Endometrial microvascular endothelial cells (primary cell): ENCODE results near the gene AFP. TPM values are rescaled to one million over a fixed set of nuclear protein-coding genes. Genes with fewer than 3 reads are reported as not detected.

Experiments used
- in situ Hi-C: cut with HindIII; loops from 2 replicates; pipeline ENCODE4 v1.10.0; 2017; ENCODE audit warnings: low sequenced_read_pairs, low pct_unique_long_range_greater_than_20kb; ENCODE audit errors: inconsistent ontology term
- total RNA-seq: library from RNA; depleted of rRNA; stranded (reverse); fragments of >200 nt; gene quantifications from one replicate; pipeline ENCODE4 v1.2.3, GENCODE V29; 2015; ENCODE audit errors: inconsistent ontology term

Gene AFP
- total RNA-seq, 1 donor from 2014 or later = not detected

DNA sequence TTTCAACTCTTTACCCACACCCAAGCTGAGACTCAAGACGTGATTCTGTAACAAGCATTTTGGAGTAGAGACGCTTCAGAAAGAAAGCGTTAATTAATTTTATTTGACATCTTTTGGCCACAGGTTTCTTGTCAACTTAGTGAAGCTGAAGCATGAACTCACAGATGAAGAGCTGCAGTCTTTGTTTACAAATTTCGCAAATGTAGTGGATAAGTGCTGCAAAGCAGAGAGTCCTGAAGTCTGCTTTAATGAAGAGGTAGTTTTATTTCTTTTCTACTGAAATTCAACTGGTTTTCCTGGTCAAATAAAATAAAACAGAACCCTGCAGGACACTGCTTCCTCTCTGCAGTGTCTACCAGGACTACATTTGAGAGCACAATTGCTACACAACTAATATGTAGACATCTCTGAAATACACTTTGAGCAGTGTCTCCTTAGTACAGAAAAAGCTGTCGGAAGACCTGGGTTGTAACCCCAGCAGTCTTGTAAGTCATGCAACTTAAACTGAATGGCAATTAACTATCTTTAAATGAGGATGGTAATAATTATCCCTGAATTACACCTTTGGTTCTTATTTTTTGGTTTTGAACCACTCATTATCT, 65.7 kb downstream of the AFP start:
- in situ Hi-C loops = no loop called here

DNA sequence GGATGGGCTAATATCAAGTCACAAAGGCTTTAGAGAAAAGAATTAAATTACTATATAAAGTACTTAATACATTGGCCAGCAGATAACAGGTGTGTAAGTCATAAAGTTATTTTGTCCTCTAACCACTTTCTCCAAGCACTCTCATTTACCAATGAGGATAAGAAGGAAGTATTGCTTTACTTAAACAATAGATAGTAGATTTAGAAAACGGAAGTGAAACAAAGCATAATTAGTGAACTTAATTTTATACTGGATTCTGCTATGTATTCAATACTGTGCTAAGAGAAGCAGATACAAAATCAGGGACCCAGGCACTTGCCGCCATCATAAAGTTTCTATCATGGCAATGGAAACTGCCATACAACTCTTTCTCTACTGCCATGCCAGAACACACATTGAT, 69.5 kb downstream of the AFP start:
- in situ Hi-C loops = no loop called here

Other genes starting within 250 kb of the AFP start
- gene ANKRD17, start 177.4 kb upstream of the AFP start, total RNA-seq = 42.9 TPM
- gene ALB, start 31.9 kb upstream of the AFP start, total RNA-seq = not detected
- not detected for gene AFM, start 45.5 kb downstream of the AFP start, total RNA-seq
- not detected for gene RASSF6, start 184.2 kb downstream of the AFP start, total RNA-seq